Fibroblast of lung (primary cell): ENCODE measurements around the gene ZDHHC3.

Source experiments
- EZH2 ChIP-seq: IDR thresholded peaks from 2 replicates; pipeline ENCODE4 v1.5.1; 2012; ENCODE audit warnings: low read length, control low read depth, mild to moderate bottlenecking; ENCODE audit errors: missing control alignments
- TF ChIP-seq, protein P1 (sequence below), 2 donors: IDR thresholded peaks in 1 of 2; conservative IDR thresholded peaks in 1 of 2; 1 replicate in 1 of 2; 2 replicates in 1 of 2; pipeline ENCODE4 v1.5.1; 2011 to 2012; ENCODE audit warnings: low read length in 2 of 2, control low read depth in 1 of 2, inconsistent platforms in 1 of 2, low read depth in 1 of 2, mild to moderate bottlenecking in 1 of 2

DNA sequence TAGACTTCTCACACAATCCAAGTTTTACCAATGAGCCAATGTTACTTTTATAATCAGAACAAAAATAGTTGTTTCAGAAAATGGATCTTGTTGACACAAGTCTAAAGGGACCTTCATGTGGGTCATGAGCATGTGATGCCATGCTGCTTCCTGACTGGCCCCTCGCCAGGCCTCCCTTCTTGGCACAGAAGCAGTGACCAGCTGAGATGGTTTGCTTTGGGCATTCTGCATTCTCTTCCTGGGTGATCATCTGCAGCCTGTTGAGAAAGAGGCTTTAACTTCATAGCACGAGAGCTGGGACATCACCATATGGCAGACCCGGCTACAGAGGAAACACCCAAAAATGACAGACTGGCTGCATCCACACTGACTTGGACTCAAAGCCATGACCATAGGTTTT is 55.9 kb downstream of the ZDHHC3 start:
- TF ChIP-seq, protein P1, sequence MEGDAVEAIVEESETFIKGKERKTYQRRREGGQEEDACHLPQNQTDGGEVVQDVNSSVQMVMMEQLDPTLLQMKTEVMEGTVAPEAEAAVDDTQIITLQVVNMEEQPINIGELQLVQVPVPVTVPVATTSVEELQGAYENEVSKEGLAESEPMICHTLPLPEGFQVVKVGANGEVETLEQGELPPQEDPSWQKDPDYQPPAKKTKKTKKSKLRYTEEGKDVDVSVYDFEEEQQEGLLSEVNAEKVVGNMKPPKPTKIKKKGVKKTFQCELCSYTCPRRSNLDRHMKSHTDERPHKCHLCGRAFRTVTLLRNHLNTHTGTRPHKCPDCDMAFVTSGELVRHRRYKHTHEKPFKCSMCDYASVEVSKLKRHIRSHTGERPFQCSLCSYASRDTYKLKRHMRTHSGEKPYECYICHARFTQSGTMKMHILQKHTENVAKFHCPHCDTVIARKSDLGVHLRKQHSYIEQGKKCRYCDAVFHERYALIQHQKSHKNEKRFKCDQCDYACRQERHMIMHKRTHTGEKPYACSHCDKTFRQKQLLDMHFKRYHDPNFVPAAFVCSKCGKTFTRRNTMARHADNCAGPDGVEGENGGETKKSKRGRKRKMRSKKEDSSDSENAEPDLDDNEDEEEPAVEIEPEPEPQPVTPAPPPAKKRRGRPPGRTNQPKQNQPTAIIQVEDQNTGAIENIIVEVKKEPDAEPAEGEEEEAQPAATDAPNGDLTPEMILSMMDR (conservative IDR thresholded peaks at IDR 0.05 in 1 of 2, IDR thresholded peaks at IDR 0.05 in 1 of 2; ENCODE audit: low read depth in 1 of 2, low read length in 2 of 2), result no peak
- no peak for TF ChIP-seq EZH2
